Astrocyte (in vitro differentiated cells and primary cell): ENCODE measurements around the gene NOS1AP. TPM values are rescaled to one million over a fixed set of nuclear protein-coding genes. Genes with fewer than 3 reads are reported as not detected.
"Not testable (repeated sequence)": the region's sequence is repeated elsewhere in the genome, so short reads cannot be mapped to it uniquely, and the experiment has no call there.

Experiments used
- DNase-seq: peaks from one replicate; pipeline ENCODE4 v3.0.0-alpha.2; 2010; ENCODE audit warnings: low read depth
- FAIRE-seq: peaks from 2 replicates; lab custom pipeline; 2011; peaks lifted over from hg19 to GRCh38; lab: Jason Lieb, UNC
- H2AFZ ChIP-seq: 2 replicates; pipeline ENCODE4 v1.6.0; 2012; ENCODE audit warnings: low read depth, low read length, inconsistent platforms
- H3K27ac ChIP-seq: 2 replicates; pipeline ENCODE4 v1.5.1; 2011; ENCODE audit warnings: low read depth, low read length, inconsistent platforms
- H3K27me3 ChIP-seq: 2 replicates; pipeline ENCODE4 v1.6.0; 2011; ENCODE audit warnings: low read length, inconsistent platforms; ENCODE audit not compliant: insufficient read depth
- H3K36me3 ChIP-seq: 2 replicates; pipeline ENCODE4 v1.5.1; 2011; ENCODE audit warnings: low read length, inconsistent platforms; ENCODE audit not compliant: insufficient read depth
- H3K4me1 ChIP-seq: 2 replicates; pipeline ENCODE4 v1.5.1; 2011; ENCODE audit warnings: low read length, inconsistent platforms; ENCODE audit not compliant: insufficient read depth
- H3K4me2 ChIP-seq: 2 replicates; pipeline ENCODE4 v1.6.0; 2012; ENCODE audit warnings: low read length, inconsistent platforms
- H3K4me3 ChIP-seq: 2 replicates; pipeline ENCODE4 v1.5.1; 2011; ENCODE audit warnings: low read depth, mild to moderate bottlenecking, low read length, inconsistent platforms; ENCODE audit not compliant: insufficient read depth
- H3K79me2 ChIP-seq: 2 replicates; pipeline ENCODE4 v1.6.0; 2012; ENCODE audit warnings: mild to moderate bottlenecking, low read length, inconsistent platforms; ENCODE audit not compliant: insufficient read depth
- H3K9ac ChIP-seq: 2 replicates; pipeline ENCODE4 v1.6.0; 2012; ENCODE audit warnings: mild to moderate bottlenecking, low read length, inconsistent platforms
- H3K9me3 ChIP-seq: 2 replicates; pipeline ENCODE4 v1.5.1; 2012; ENCODE audit warnings: low read depth, mild to moderate bottlenecking, low read length, inconsistent platforms; ENCODE audit not compliant: insufficient read depth
- H4K20me1 ChIP-seq: 2 replicates; pipeline ENCODE4 v1.6.0; 2012; ENCODE audit warnings: low read length, inconsistent platforms; ENCODE audit not compliant: insufficient read depth
- H3K27ac Mint-ChIP-seq: one replicate; pipeline ENCODE4 v1.8.0; 2021; ENCODE audit warnings: mild to moderate bottlenecking, mixed read lengths; ENCODE audit not compliant: unreplicated experiment
- H3K27me3 Mint-ChIP-seq: one replicate; pipeline ENCODE4 v1.8.0; 2021; ENCODE audit warnings: low read depth, mixed read lengths; ENCODE audit not compliant: unreplicated experiment
- H3K36me3 Mint-ChIP-seq: one replicate; pipeline ENCODE4 v1.8.0; 2021; ENCODE audit warnings: low read depth, mixed read lengths; ENCODE audit not compliant: unreplicated experiment
- H3K4me1 Mint-ChIP-seq: one replicate; pipeline ENCODE4 v1.8.0; 2021; ENCODE audit warnings: low read depth, mixed read lengths; ENCODE audit not compliant: unreplicated experiment
- H3K4me3 Mint-ChIP-seq: one replicate; pipeline ENCODE4 v1.8.0; 2021; ENCODE audit warnings: mild to moderate bottlenecking, moderate library complexity, mixed read lengths; ENCODE audit not compliant: unreplicated experiment
- H3K9me3 Mint-ChIP-seq: one replicate; pipeline ENCODE4 v1.8.0; 2021; ENCODE audit warnings: mild to moderate bottlenecking, mixed read lengths; ENCODE audit not compliant: unreplicated experiment
- EZH2 ChIP-seq: IDR thresholded peaks from 2 replicates; pipeline ENCODE4 v1.6.1; 2012; ENCODE audit warnings: mild to moderate bottlenecking, low read length, inconsistent platforms; ENCODE audit not compliant: insufficient read depth
- total RNA-seq: library from RNA; stranded (reverse); gene quantifications from 2 replicates; pipeline ENCODE4 v1.2.1, GENCODE V29; 2021
- TF ChIP-seq, protein P1 (sequence below): IDR thresholded peaks from 2 replicates; pipeline ENCODE4 v1.5.1; 2011; ENCODE audit warnings: low read depth, mild to moderate bottlenecking, inconsistent platforms, low read length, moderate library complexity; ENCODE audit not compliant: insufficient read depth

NOS1AP gene
- total RNA-seq, 1 donor from 2014 or later: 1.2 TPM

- Histone ChIP-seq H3K4me1 (peaks cover 7% of the 10 kb centered on the region), H3K9ac (no peak overlapping the region), H4K20me1 (no peaks in the 10 kb centered on the region), H3K27ac (no peak overlapping the region), H3K36me3 (no peaks in the 10 kb centered on the region), H3K4me3 (no peak overlapping the region), H3K9me3 (no peaks in the 10 kb centered on the region), H3K79me2 (no peaks in the 10 kb centered on the region), H2AFZ (no peak overlapping the region), H3K27me3 (no peaks in the 10 kb centered on the region), H3K4me2 (no peak overlapping the region)
- H3K27me3 Mint-ChIP-seq: peaks cover 3% of the 10 kb centered on the region
- no peak overlapping the region for H3K4me3 Mint-ChIP-seq
- FAIRE-seq (no peak), DNase-seq (no peak)
- TF ChIP-seq, protein P1, sequence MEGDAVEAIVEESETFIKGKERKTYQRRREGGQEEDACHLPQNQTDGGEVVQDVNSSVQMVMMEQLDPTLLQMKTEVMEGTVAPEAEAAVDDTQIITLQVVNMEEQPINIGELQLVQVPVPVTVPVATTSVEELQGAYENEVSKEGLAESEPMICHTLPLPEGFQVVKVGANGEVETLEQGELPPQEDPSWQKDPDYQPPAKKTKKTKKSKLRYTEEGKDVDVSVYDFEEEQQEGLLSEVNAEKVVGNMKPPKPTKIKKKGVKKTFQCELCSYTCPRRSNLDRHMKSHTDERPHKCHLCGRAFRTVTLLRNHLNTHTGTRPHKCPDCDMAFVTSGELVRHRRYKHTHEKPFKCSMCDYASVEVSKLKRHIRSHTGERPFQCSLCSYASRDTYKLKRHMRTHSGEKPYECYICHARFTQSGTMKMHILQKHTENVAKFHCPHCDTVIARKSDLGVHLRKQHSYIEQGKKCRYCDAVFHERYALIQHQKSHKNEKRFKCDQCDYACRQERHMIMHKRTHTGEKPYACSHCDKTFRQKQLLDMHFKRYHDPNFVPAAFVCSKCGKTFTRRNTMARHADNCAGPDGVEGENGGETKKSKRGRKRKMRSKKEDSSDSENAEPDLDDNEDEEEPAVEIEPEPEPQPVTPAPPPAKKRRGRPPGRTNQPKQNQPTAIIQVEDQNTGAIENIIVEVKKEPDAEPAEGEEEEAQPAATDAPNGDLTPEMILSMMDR: no peak
- TF ChIP-seq EZH2: no peak
- no peaks in the 10 kb centered on the region for H3K4me1 Mint-ChIP-seq
- no peak overlapping the region for H3K27ac Mint-ChIP-seq
- no peaks in the 10 kb centered on the region for H3K9me3 Mint-ChIP-seq
- H3K36me3 Mint-ChIP-seq: no peaks in the 10 kb centered on the region
Observed at GRCh38 chr1:162416215-162416614, 346.7 kb downstream of the NOS1AP start.

- Histone ChIP-seq H2AFZ (no peak overlapping the region), H4K20me1 (no peaks in the 10 kb centered on the region), H3K4me3 (no peak overlapping the region), H3K27me3 (no peaks in the 10 kb centered on the region), H3K4me2 (no peak overlapping the region), H3K9ac (no peak overlapping the region), H3K4me1 (peaks cover under 1% of the 10 kb centered on the region), H3K9me3 (no peaks in the 10 kb centered on the region), H3K36me3 (no peaks in the 10 kb centered on the region), H3K79me2 (no peaks in the 10 kb centered on the region), H3K27ac (no peak overlapping the region)
- Mint-ChIP-seq H3K4me1 (no peaks in the 10 kb centered on the region), H3K4me3 (no peak overlapping the region), H3K9me3 (no peaks in the 10 kb centered on the region), H3K27me3 (peaks cover 3% of the 10 kb centered on the region), H3K27ac (no peak overlapping the region), H3K36me3 (no peaks in the 10 kb centered on the region)
- FAIRE-seq (no peak), DNase-seq (no peak)
- TF ChIP-seq, protein P1: no peak
- TF ChIP-seq EZH2: no peak
Observed at GRCh38 chr1:162416909-162417308, 347.4 kb downstream of the NOS1AP start.

- Mint-ChIP-seq H3K4me3 (no peak overlapping the region), H3K36me3 (no peaks in the 10 kb centered on the region), H3K27ac (no peak overlapping the region), H3K27me3 (peaks cover 3% of the 10 kb centered on the region), H3K9me3 (no peaks in the 10 kb centered on the region), H3K4me1 (no peaks in the 10 kb centered on the region)
- no peaks in the 10 kb centered on the region for H3K27me3 ChIP-seq
- no peak overlapping the region for H3K27ac ChIP-seq
- no peaks in the 10 kb centered on the region for H3K79me2 ChIP-seq
- H3K9me3 ChIP-seq: no peaks in the 10 kb centered on the region
- no peaks in the 10 kb centered on the region for H4K20me1 ChIP-seq
- no peaks in the 10 kb centered on the region for H3K4me1 ChIP-seq
- DNase-seq (no peak), FAIRE-seq (no peak)
- TF ChIP-seq EZH2: no peak
- TF ChIP-seq, protein P1: no peak
- H3K9ac ChIP-seq: no peak overlapping the region
- H3K4me3 ChIP-seq: no peak overlapping the region
- H2AFZ ChIP-seq: no peak overlapping the region
- H3K4me2 ChIP-seq: no peak overlapping the region
- H3K36me3 ChIP-seq: no peaks in the 10 kb centered on the region
Observed at GRCh38 chr1:162417650-162418049, 348.2 kb downstream of the NOS1AP start.

- H3K36me3 ChIP-seq, H3K4me3 Mint-ChIP-seq, H3K9me3 ChIP-seq, H4K20me1 ChIP-seq, H3K27ac Mint-ChIP-seq, H2AFZ ChIP-seq, H3K27me3 ChIP-seq, H3K27me3 Mint-ChIP-seq, H3K79me2 ChIP-seq, H3K4me1 Mint-ChIP-seq, FAIRE-seq, H3K9me3 Mint-ChIP-seq, H3K4me1 ChIP-seq, H3K27ac ChIP-seq, H3K4me3 ChIP-seq, H3K36me3 Mint-ChIP-seq, H3K9ac ChIP-seq, H3K4me2 ChIP-seq, DNase-seq: not testable (repeated sequence)
Observed at GRCh38 chr1:162418584-162418983, 349.1 kb downstream of the NOS1AP start.
